Lower leg skin (tissue), 3 donors: ENCODE results near the gene ZNF408.

Source experiments
- CTCF ChIP-seq, 3 donors: fragments of 450-650 bp; IDR thresholded peaks; one replicate each; pipeline ENCODE4 v1.5.1; 2016; ENCODE audit warnings: antibody characterized with exemption in 3 of 3, mild to moderate bottlenecking in 3 of 3, moderate library complexity in 2 of 3
- POLR2A ChIP-seq, 2 donors: fragments of 450-650 bp; IDR thresholded peaks; one replicate each; pipeline ENCODE4 v1.6.1; 2016 to 2017; ENCODE audit warnings: antibody characterized with exemption in 2 of 2, mild to moderate bottlenecking in 1 of 2, moderate library complexity in 1 of 2

DNA sequence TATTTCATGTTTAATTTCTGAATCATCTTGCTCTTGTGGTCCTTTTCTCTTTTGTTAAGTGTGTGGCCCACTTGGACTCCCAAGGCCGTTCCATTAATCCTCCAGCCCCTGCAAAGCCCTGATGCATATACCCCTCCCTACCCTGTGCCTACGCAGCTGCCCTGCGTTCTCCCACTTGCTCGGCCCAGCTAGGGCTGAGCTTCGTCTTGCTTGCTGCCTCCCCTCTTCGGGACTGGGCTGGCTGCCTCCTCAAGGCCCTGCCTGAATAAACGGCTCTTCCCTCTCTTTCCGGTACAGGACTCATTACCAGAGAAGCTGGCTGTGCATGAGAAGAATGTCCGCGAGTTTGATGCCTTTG is 28.9 kb upstream of the ZNF408 start:
- TF ChIP-seq POLR2A (IDR thresholded peaks at IDR 0.05) (no peak), CTCF (IDR thresholded peaks at IDR 0.05) (no peak)
